ENCODE measurements around the gene CCDC148. TPM values are rescaled to one million over a fixed set of nuclear protein-coding genes. Genes with fewer than 3 reads are reported as not detected.
"Not testable (repeated sequence)": the region's sequence is repeated elsewhere in the genome, so short reads cannot be mapped to it uniquely, and the experiment has no call there.

The CCDC148 gene
- total RNA-seq, 1 experiment from 2014 or later, result 7.2 TPM

- DNase-seq (ENCODE audit: low read depth), result no peak
These were observed 29.8 kb upstream of the CCDC148 start for GRCh38 chr2:158486150-158486969.

GRCh38 chr2:158484892-158485556, 28.5 kb upstream of the CCDC148 start:
- DNase-seq (ENCODE audit: low read depth), result no peak
- in situ Hi-C loops (cut with HindIII; ENCODE audit: low pct_unique_long_range_greater_than_20kb, low sequenced_read_pairs), result no loop called here

More at GRCh38 chr2:158486150-158486969, 29.8 kb upstream of the CCDC148 start:
- in situ Hi-C loops (cut with HindIII; ENCODE audit: low pct_unique_long_range_greater_than_20kb, low sequenced_read_pairs), result no loop called here

GRCh38 chr2:158482594-158482993, 26.0 kb upstream of the CCDC148 start:
- in situ Hi-C loops (cut with HindIII; ENCODE audit: low pct_unique_long_range_greater_than_20kb, low sequenced_read_pairs), result no loop called here
- peak; percentile 51 for DNase-seq (ENCODE audit: low read depth)

GRCh38 chr2:158481116-158481515, 24.6 kb upstream of the CCDC148 start:
- no peak for DNase-seq (ENCODE audit: low read depth)
- in situ Hi-C loops (cut with HindIII; ENCODE audit: low pct_unique_long_range_greater_than_20kb, low sequenced_read_pairs), result no loop called here

GRCh38 chr2:158478816-158479215, 22.3 kb upstream of the CCDC148 start:
- in situ Hi-C loops (cut with HindIII; ENCODE audit: low pct_unique_long_range_greater_than_20kb, low sequenced_read_pairs), result no loop called here
- DNase-seq (ENCODE audit: low read depth), result no peak

GRCh38 chr2:158478237-158478636, 21.7 kb upstream of the CCDC148 start:
- DNase-seq (ENCODE audit: low read depth), result no peak
- in situ Hi-C loops (cut with HindIII; ENCODE audit: low pct_unique_long_range_greater_than_20kb, low sequenced_read_pairs), result no loop called here

- no peak for DNase-seq (ENCODE audit: low read depth)
These were observed 20.6 kb upstream of the CCDC148 start for GRCh38 chr2:158477202-158477601.

GRCh38 chr2:158474526-158475011, 18.0 kb upstream of the CCDC148 start:
- in situ Hi-C loops (cut with HindIII; ENCODE audit: low pct_unique_long_range_greater_than_20kb, low sequenced_read_pairs); DNase-seq (ENCODE audit: low read depth): not testable (repeated sequence)

More at GRCh38 chr2:158477202-158477601, 20.6 kb upstream of the CCDC148 start:
- in situ Hi-C loops (cut with HindIII; ENCODE audit: low pct_unique_long_range_greater_than_20kb, low sequenced_read_pairs), result no loop called here

GRCh38 chr2:158473719-158474392, 17.3 kb upstream of the CCDC148 start:
- in situ Hi-C loops (cut with HindIII; ENCODE audit: low pct_unique_long_range_greater_than_20kb, low sequenced_read_pairs), result no loop called here
- no peak for DNase-seq (ENCODE audit: low read depth)

GRCh38 chr2:158473300-158473699, 16.7 kb upstream of the CCDC148 start:
- DNase-seq (ENCODE audit: low read depth); in situ Hi-C loops (cut with HindIII; ENCODE audit: low pct_unique_long_range_greater_than_20kb, low sequenced_read_pairs): not testable (repeated sequence)

GRCh38 chr2:158472829-158473228, 16.3 kb upstream of the CCDC148 start:
- in situ Hi-C loops (cut with HindIII; ENCODE audit: low pct_unique_long_range_greater_than_20kb, low sequenced_read_pairs); DNase-seq (ENCODE audit: low read depth): not testable (repeated sequence)

GRCh38 chr2:158467248-158467647, 10.7 kb upstream of the CCDC148 start:
- no peak for DNase-seq (ENCODE audit: low read depth)
- in situ Hi-C loops (cut with HindIII; ENCODE audit: low pct_unique_long_range_greater_than_20kb, low sequenced_read_pairs), result no loop called here

- no peak for DNase-seq (ENCODE audit: low read depth)
- in situ Hi-C loops (cut with HindIII; ENCODE audit: low pct_unique_long_range_greater_than_20kb, low sequenced_read_pairs), result no loop called here
These were observed 8.1 kb upstream of the CCDC148 start for GRCh38 chr2:158464426-158465281.

GRCh38 chr2:158463496-158464095, 7.0 kb upstream of the CCDC148 start:
- DNase-seq (ENCODE audit: low read depth), result no peak
- in situ Hi-C loops (cut with HindIII; ENCODE audit: low pct_unique_long_range_greater_than_20kb, low sequenced_read_pairs), result no loop called here

- in situ Hi-C loops (cut with HindIII; ENCODE audit: low pct_unique_long_range_greater_than_20kb, low sequenced_read_pairs), result no loop called here
- no peak for DNase-seq (ENCODE audit: low read depth)
These were observed 4.2 kb upstream of the CCDC148 start for GRCh38 chr2:158460632-158461297.

- peak; percentile 32 for DNase-seq (ENCODE audit: low read depth)
- in situ Hi-C loops (cut with HindIII; ENCODE audit: low pct_unique_long_range_greater_than_20kb, low sequenced_read_pairs), result no loop called here
These were observed 2.8 kb upstream of the CCDC148 start for GRCh38 chr2:158459161-158460003.
